HepG2 (cell line): Measurements from ENCODE around the gene ABHD4. TPM values are rescaled to one million over a fixed set of nuclear protein-coding genes. Genes with fewer than 3 reads are reported as not detected.

Source experiments
- ATAC-seq: fragments of 200-7000 bp; cut with Tn5 transposase; 3 replicates; pipeline ENCODE4 v1.9.1; 2020; ENCODE audit warnings: mild to moderate bottlenecking, moderate library complexity
- BruUV-seq: library from RNA; stranded (reverse); fragments of 400-500 nt; replicated peaks from 2 replicates; lab custom pipeline; 2021; lab: Mats Ljungman, UMichigan
- CTCF ChIA-PET: fragments of 300-600 bp; formaldehyde crosslinking; extraction: SDS; loops from one replicate; lab custom pipeline; 2021; ENCODE audit warnings: low total read pairs, inconsistent platforms, low intra/inter-chr PET ratio; lab: Yijun Ruan, JAX
- POLR2A ChIA-PET: fragments of 350-600 bp; sonication (Branson Sonifier 250); formaldehyde crosslinking; loops from one replicate; lab custom pipeline; 2020; ENCODE audit warnings: antibody characterized with exemption, inconsistent platforms; lab: Yijun Ruan, JAX
- DNase-seq: peaks from one replicate; pipeline ENCODE4 v3.0.0-alpha.2; 2015; ENCODE audit warnings: low spot score
- FAIRE-seq: peaks from 3 replicates; lab custom pipeline; 2011; peaks lifted over from hg19 to GRCh38; lab: Jason Lieb, UNC
- H2AFZ ChIP-seq: one replicate; pipeline ENCODE4 v1.6.1; 2011; ENCODE audit warnings: low read length, inconsistent platforms
- H3K27ac ChIP-seq: fragments of 300-600 bp; 3 replicates; pipeline ENCODE4 v1.8.0; 2011; ENCODE audit warnings: mixed run types, mild to moderate bottlenecking, mixed read lengths, low read length, inconsistent platforms; ENCODE audit not compliant: insufficient read depth; ENCODE audit errors: extremely low read length
- H3K27me3 ChIP-seq, 2 experiments: fragments of 200-600 bp in 1 of 2; 2 replicates in 1 of 2; 3 replicates in 1 of 2; pipeline versions ENCODE4 v1.6.0 to v1.8.0; 2011; ENCODE audit warnings: low read length in 2 of 2, mild to moderate bottlenecking in 2 of 2, moderate library complexity in 2 of 2, inconsistent platforms in 1 of 2; ENCODE audit not compliant: insufficient read depth in 2 of 2, control insufficient read depth in 1 of 2
- H3K36me3 ChIP-seq, 2 experiments: fragments of 200-600 bp in 1 of 2; replicated peaks in 1 of 2; 2 replicates in 1 of 2; 3 replicates in 1 of 2; pipeline versions ENCODE4 v1.5.1 to v1.8.0; 2011; ENCODE audit warnings: low read length in 2 of 2, inconsistent platforms in 1 of 2; ENCODE audit not compliant: insufficient read depth in 2 of 2, control insufficient read depth in 1 of 2
- H3K4me1 ChIP-seq: 2 replicates; pipeline ENCODE4 v1.5.1; 2012; ENCODE audit warnings: low read length, inconsistent platforms; ENCODE audit not compliant: insufficient read depth
- H3K4me2 ChIP-seq: 2 replicates; pipeline ENCODE4 v1.6.0; 2011; ENCODE audit warnings: low read depth, low read length, inconsistent platforms
- H3K4me3 ChIP-seq, 3 experiments: fragments of 200-600 bp in 1 of 3; sonication (generic), shearing (Covaris generic) in 1 of 3; replicated peaks in 1 of 3; 2 replicates each; pipeline ENCODE4 v1.5.1; 2011 to 2016; ENCODE audit warnings: low read length in 3 of 3, inconsistent platforms in 2 of 3, low read depth in 2 of 3, mild to moderate bottlenecking in 2 of 3, control low read depth in 1 of 3, mixed read lengths in 1 of 3; ENCODE audit not compliant: insufficient read depth in 1 of 3
- H3K79me2 ChIP-seq: one replicate; pipeline ENCODE4 v1.6.1; 2011; ENCODE audit warnings: low read length, inconsistent platforms; ENCODE audit not compliant: insufficient read depth
- H3K9ac ChIP-seq: 2 replicates; pipeline ENCODE4 v1.6.0; 2011; ENCODE audit warnings: mild to moderate bottlenecking, low read depth, low read length, inconsistent platforms; ENCODE audit not compliant: insufficient read depth
- H3K9me3 ChIP-seq: 2 replicates; pipeline ENCODE4 v1.5.1; 2012; ENCODE audit warnings: mild to moderate bottlenecking, low read length
- H4K20me1 ChIP-seq: 2 replicates; pipeline ENCODE4 v1.6.0; 2011; ENCODE audit warnings: inconsistent platforms, mild to moderate bottlenecking, low read length, moderate library complexity; ENCODE audit not compliant: insufficient read depth
- ARHGAP35 ChIP-seq: sonication (generic); formaldehyde crosslinking; IDR thresholded peaks from 2 replicates; pipeline ENCODE4 v1.9.0; 2022; ENCODE audit warnings: mild to moderate bottlenecking, inconsistent platforms, moderate library complexity, missing genetic modification reagents, borderline replicate concordance
- ATF7 ChIP-seq, 2 experiments: fragments of 450-650 bp in 1 of 2; sonication (generic) in 1 of 2; formaldehyde crosslinking in 1 of 2; IDR thresholded peaks; 2 replicates each; pipeline versions ENCODE4 v1.4.0 to v1.6.1; 2016 to 2020; ENCODE audit warnings: antibody characterized with exemption in 1 of 2, mild to moderate bottlenecking in 1 of 2, missing genetic modification reagents in 1 of 2
- HIVEP1 ChIP-seq: sonication (generic); formaldehyde crosslinking; IDR thresholded peaks from 2 replicates; pipeline ENCODE4 v1.4.0; 2020; ENCODE audit warnings: mild to moderate bottlenecking, missing genetic modification reagents
- HNF4A ChIP-seq: sonication (generic); formaldehyde crosslinking; IDR thresholded peaks from 2 replicates; pipeline ENCODE4 v1.4.0; 2020; ENCODE audit warnings: missing genetic modification reagents
- MED8 ChIP-seq: sonication (generic); formaldehyde crosslinking; IDR thresholded peaks from 2 replicates; pipeline ENCODE4 v1.8.1; 2023; ENCODE audit warnings: mild to moderate bottlenecking, missing genetic modification reagents; ENCODE audit not compliant: insufficient replicate concordance
- NFATC3 ChIP-seq: sonication (generic); formaldehyde crosslinking; IDR thresholded peaks from 2 replicates; pipeline ENCODE4 v1.5.1; 2020; ENCODE audit warnings: mild to moderate bottlenecking, missing genetic modification reagents
- PRPF4 ChIP-seq: fragments of 200-400 bp; formaldehyde crosslinking; IDR thresholded peaks from 2 replicates; pipeline ENCODE4 v1.6.1; 2016; ENCODE audit warnings: low read length, low read depth; ENCODE audit not compliant: poor library complexity, severe bottlenecking
- RARA ChIP-seq: IDR thresholded peaks from 2 replicates; pipeline ENCODE4 v1.6.1; 2016; ENCODE audit warnings: missing genetic modification reagents, missing compliant biosample characterization
- SNAI1 ChIP-seq: sonication (generic); formaldehyde crosslinking; IDR thresholded peaks from 2 replicates; pipeline ENCODE4 v1.5.0; 2020; ENCODE audit warnings: mild to moderate bottlenecking, missing genetic modification reagents, borderline replicate concordance
- SOX6 ChIP-seq, 2 experiments: fragments of 450-650 bp in 1 of 2; sonication (generic) in 1 of 2; formaldehyde crosslinking in 1 of 2; IDR thresholded peaks; 2 replicates each; pipeline versions ENCODE4 v1.4.0 to v1.6.1; 2017 to 2020; ENCODE audit warnings: antibody characterized with exemption in 1 of 2, mild to moderate bottlenecking in 1 of 2, missing genetic modification reagents in 1 of 2
- TEAD3 ChIP-seq: optimal IDR thresholded peaks from 2 replicates; pipeline ENCODE3; 2016; ENCODE audit warnings: borderline replicate concordance
- ZNF235 ChIP-seq: sonication (generic); formaldehyde crosslinking; IDR thresholded peaks from 2 replicates; pipeline ENCODE4 v1.8.1; 2023; ENCODE audit warnings: mild to moderate bottlenecking, missing genetic modification reagents, borderline replicate concordance
- ZNF362 ChIP-seq: sonication (generic); formaldehyde crosslinking; IDR thresholded peaks from 2 replicates; pipeline ENCODE4 v1.4.0; 2020; ENCODE audit warnings: missing genetic modification reagents, mild to moderate bottlenecking, borderline replicate concordance
- ZNF496 ChIP-seq: sonication (generic); formaldehyde crosslinking; IDR thresholded peaks from 2 replicates; pipeline ENCODE4 v1.8.1; 2023; ENCODE audit warnings: mild to moderate bottlenecking, moderate library complexity, missing genetic modification reagents; ENCODE audit not compliant: insufficient replicate concordance
- ZNF563 ChIP-seq: sonication (generic); formaldehyde crosslinking; IDR thresholded peaks from 2 replicates; pipeline ENCODE4 v1.8.0; 2022; ENCODE audit warnings: mild to moderate bottlenecking, moderate library complexity, missing genetic modification reagents
- ZNF629 ChIP-seq: sonication (generic); formaldehyde crosslinking; conservative IDR thresholded peaks from 2 replicates; pipeline ENCODE4 v1.5.0; 2020; ENCODE audit warnings: missing genetic modification reagents
- ZNF703 ChIP-seq: sonication (generic); formaldehyde crosslinking; IDR thresholded peaks from 2 replicates; pipeline ENCODE4 v1.5.1; 2020; ENCODE audit warnings: missing genetic modification reagents, mild to moderate bottlenecking, moderate library complexity, borderline replicate concordance
- ZNF749 ChIP-seq: sonication (generic); formaldehyde crosslinking; IDR thresholded peaks from 2 replicates; pipeline ENCODE4 v1.8.0; 2022; ENCODE audit warnings: mild to moderate bottlenecking, missing genetic modification reagents, moderate library complexity, borderline replicate concordance
- WGBS: methylation state at CpG from one replicate; pipeline ENCODE4 v1.1.6; 2017; ENCODE audit warnings: low lambda C conversion rate; 5-methylcytosine and 5-hydroxymethylcytosine counted together
- in situ Hi-C: cut with HindIII; loops from 2 replicates; pipeline ENCODE4 v1.10.0; 2017; ENCODE audit warnings: low pct_unique_long_range_greater_than_20kb; ENCODE audit not compliant: extremely low pct_ligation_motif_present
- intact Hi-C: fragments of 100-400 bp; cut with micrococcal nuclease; formaldehyde crosslinking; loops from one replicate; pipeline ENCODE4 v1.10.0; 2022; ENCODE audit not compliant: unreplicated experiment
- polyA plus RNA-seq, 8 experiments: library from polyadenylated mRNA; depleted of rRNA in 3 of 8; stranded (reverse) in 7 of 8; unstranded in 1 of 8; fragments of >200 nt; fragmentation: Illumina TruSeq in 4 of 8; extraction: Trizol in 4 of 8; gene quantifications; 2 replicates each; pipeline versions ENCODE4 v1.2.1 to v1.2.3, GENCODE V29; 2011 to 2016; ENCODE audit warnings: low read depth in 4 of 8, missing spikeins in 1 of 8, mixed read lengths in 1 of 8; ENCODE audit not compliant: insufficient read depth in 1 of 8
- total RNA-seq, 5 experiments: library from RNA; depleted of rRNA; stranded (reverse); fragments of >200 nt; fragmentation: Illumina TruSeq; extraction: Trizol; gene quantifications; 2 replicates each; pipeline ENCODE4 v1.2.3, GENCODE V29; 2016; ENCODE audit warnings: low read depth in 1 of 5
- TF ChIP-seq, protein P1 (sequence below): sonication (generic); formaldehyde crosslinking; IDR thresholded peaks from 2 replicates; pipeline ENCODE4 v1.4.0; 2020; ENCODE audit warnings: mild to moderate bottlenecking, missing genetic modification reagents
- TF ChIP-seq, protein P2 (sequence below): IDR thresholded peaks from 2 replicates; pipeline ENCODE4 v1.6.1; 2012; ENCODE audit warnings: low read depth, low read length, improper control_type of control experiment

Gene ABHD4
- total and polyA plus RNA-seq, 2 of the 13 experiments (the other 11 are each of a cell fraction or from before 2014, with no cell fraction given): 16.1 to 47.5 TPM

GRCh38 chr14:22596354-22596879, 1.7 kb upstream of the ABHD4 start:
- Histone ChIP-seq H3K9me3 (no peaks in the 10 kb centered on the region), H3K27ac (no peak overlapping the region), H3K4me1 (peaks cover 34% of the 10 kb centered on the region), H3K9ac (no peak overlapping the region), H3K4me2 (peak overlapping the region; percentile 94; the same call in 1 of the 2 replicates), H3K4me3 (no peak overlapping the region), H4K20me1 (no peaks in the 10 kb centered on the region), H3K79me2 (peaks cover 11% of the 10 kb centered on the region), H3K36me3 (peaks cover 0 to under 1% of the 10 kb centered on the region in 2 experiments; a peak in 2 of 5 replicates), H2AFZ (no peak overlapping the region), H3K27me3 (peaks cover 0 to 21% of the 10 kb centered on the region in 2 experiments; a peak in 2 of 5 replicates)
- ChIA-PET POLR2A (interaction anchor here (1.3 to 3.3 kb wide), 4 partner anchors 14 to 386 kb away, joined by 3 to 18 read pairs (median 10); partner anchors contain the start of genes AJUBA and OXA1L), CTCF (no interaction called here)
- BruUV-seq: no TSS peak
- WGBS: 64% methylated on average over 3 of the region's 3 CpGs
- no peak for DNase-seq
- in situ Hi-C loops (loop anchor here (25.0 kb wide), 1 partner anchor 1516 kb away; the partner anchor contains the start of genes DCAF11 and NRL), intact Hi-C loops (loop anchor here (5.0 kb wide), 1 partner anchor 411 kb away; no protein-coding TSS in a partner anchor)
- no peak for ATAC-seq
- FAIRE-seq: no peak
- TF ChIP-seq, protein P1, sequence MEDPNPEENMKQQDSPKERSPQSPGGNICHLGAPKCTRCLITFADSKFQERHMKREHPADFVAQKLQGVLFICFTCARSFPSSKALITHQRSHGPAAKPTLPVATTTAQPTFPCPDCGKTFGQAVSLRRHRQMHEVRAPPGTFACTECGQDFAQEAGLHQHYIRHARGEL (CRISPR knock-in tag): 0 out of 2 replicates have a peak, but pooled peaks have one; percentile 51
- TF ChIP-seq ATF7 (IDR thresholded peaks at IDR 0.05): no peak
- TF ChIP-seq ATF7 (CRISPR knock-in tag; IDR thresholded peaks at IDR 0.05): no peak
- peak; percentile 56 for TF ChIP-seq ZNF629 (CRISPR knock-in tag)
- TF ChIP-seq ZNF362 (CRISPR knock-in tag): no peak
- TF ChIP-seq NFATC3 (CRISPR knock-in tag): 0 out of 2 replicates have a peak, but pooled peaks have one; percentile 18
- no peak for TF ChIP-seq ZNF496 (CRISPR knock-in tag)
- no peak for TF ChIP-seq ZNF563 (CRISPR knock-in tag)
- TF ChIP-seq ZNF235 (CRISPR knock-in tag): 0 out of 2 replicates have a peak, but pooled peaks have one; percentile 43
- TF ChIP-seq ZNF749 (CRISPR knock-in tag): 0 out of 2 replicates have a peak, but pooled peaks have one; percentile 33
- 0 out of 2 replicates have a peak, but pooled peaks have one; percentile 0 for TF ChIP-seq ARHGAP35 (CRISPR knock-in tag)
- 0 out of 2 replicates have a peak, but pooled peaks have one; percentile 17 for TF ChIP-seq HNF4A (CRISPR knock-in tag)
- TF ChIP-seq PRPF4: no peak
- TF ChIP-seq ZNF703 (CRISPR knock-in tag): no peak
- TF ChIP-seq MED8 (CRISPR knock-in tag): peak; percentile 26
- 0 out of 2 replicates have a peak, but pooled peaks have one; percentile 73 for TF ChIP-seq SNAI1 (CRISPR knock-in tag)
- TF ChIP-seq, protein P2, sequence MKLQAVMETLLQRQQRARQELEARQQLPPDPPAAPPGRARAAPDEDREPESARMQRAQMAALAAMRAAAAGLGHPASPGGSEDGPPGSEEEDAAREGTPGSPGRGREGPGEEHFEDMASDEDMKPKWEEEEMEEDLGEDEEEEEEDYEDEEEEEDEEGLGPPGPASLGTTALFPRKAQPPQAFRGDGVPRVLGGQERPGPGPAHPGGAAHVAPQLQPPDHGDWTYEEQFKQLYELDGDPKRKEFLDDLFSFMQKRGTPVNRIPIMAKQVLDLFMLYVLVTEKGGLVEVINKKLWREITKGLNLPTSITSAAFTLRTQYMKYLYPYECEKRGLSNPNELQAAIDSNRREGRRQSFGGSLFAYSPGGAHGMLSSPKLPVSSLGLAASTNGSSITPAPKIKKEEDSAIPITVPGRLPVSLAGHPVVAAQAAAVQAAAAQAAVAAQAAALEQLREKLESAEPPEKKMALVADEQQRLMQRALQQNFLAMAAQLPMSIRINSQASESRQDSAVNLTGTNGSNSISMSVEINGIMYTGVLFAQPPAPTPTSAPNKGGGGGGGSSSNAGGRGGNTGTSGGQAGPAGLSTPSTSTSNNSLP: no peak
- TF ChIP-seq SOX6 (IDR thresholded peaks at IDR 0.05): no peak
- peak; percentile 14; the same call in 1 of the 2 replicates for TF ChIP-seq SOX6 (CRISPR knock-in tag; IDR thresholded peaks at IDR 0.05)
- TF ChIP-seq HIVEP1: 0 out of 2 replicates have a peak, but pooled peaks have one; percentile 12
- peak; percentile 17; the same call in 1 of the 2 replicates for TF ChIP-seq RARA
- TF ChIP-seq TEAD3 (CRISPR knock-in tag): peak; percentile 53
